ENCODE data around the gene FOXJ1.

DNA sequence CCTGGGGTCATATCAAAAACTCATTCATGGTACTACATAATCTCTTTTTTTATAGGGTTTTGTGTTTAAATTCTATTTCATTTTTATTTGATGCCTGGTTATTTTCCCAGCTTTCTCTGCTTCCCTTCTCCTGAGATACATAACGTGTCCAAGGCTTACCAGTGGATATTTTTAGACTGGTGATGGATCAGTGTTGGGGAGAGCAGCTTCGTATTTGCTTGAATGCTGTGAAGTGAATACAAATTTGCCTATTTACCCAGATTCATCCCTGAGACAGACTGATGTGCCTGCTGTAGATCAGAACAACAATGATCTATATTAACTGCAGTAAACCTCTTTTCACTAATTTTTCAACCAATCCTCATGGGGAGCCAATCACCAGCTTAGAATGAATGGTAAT, 43.2 kb upstream of the FOXJ1 start:
- TF ChIP-seq POLR2A (IDR thresholded peaks at IDR 0.05; ENCODE audit: low read depth, low read length): no peak
- TF ChIP-seq, protein P1, sequence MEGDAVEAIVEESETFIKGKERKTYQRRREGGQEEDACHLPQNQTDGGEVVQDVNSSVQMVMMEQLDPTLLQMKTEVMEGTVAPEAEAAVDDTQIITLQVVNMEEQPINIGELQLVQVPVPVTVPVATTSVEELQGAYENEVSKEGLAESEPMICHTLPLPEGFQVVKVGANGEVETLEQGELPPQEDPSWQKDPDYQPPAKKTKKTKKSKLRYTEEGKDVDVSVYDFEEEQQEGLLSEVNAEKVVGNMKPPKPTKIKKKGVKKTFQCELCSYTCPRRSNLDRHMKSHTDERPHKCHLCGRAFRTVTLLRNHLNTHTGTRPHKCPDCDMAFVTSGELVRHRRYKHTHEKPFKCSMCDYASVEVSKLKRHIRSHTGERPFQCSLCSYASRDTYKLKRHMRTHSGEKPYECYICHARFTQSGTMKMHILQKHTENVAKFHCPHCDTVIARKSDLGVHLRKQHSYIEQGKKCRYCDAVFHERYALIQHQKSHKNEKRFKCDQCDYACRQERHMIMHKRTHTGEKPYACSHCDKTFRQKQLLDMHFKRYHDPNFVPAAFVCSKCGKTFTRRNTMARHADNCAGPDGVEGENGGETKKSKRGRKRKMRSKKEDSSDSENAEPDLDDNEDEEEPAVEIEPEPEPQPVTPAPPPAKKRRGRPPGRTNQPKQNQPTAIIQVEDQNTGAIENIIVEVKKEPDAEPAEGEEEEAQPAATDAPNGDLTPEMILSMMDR (conservative IDR thresholded peaks at IDR 0.05; ENCODE audit: low read depth, low read length): no peak
- no peak for TF ChIP-seq RAD21 (IDR thresholded peaks at IDR 0.05; ENCODE audit: low read length)
- TF ChIP-seq BHLHE40 (IDR thresholded peaks at IDR 0.05; ENCODE audit: low read depth, low read length): no peak
- no peak for TF ChIP-seq FOS (IDR thresholded peaks at IDR 0.05; ENCODE audit: low read depth, low read length)

Measured in IMR-90 (cell line).